Stimulated activated CD4-positive, alpha-beta T cell treated with anti-CD3 and anti-CD28 coated beads, TNF-alpha, amount 100 ng/mL, for 48 hours (primary cell): ENCODE data around the gene C3.
"Not testable (repeated sequence)": the region's sequence is repeated elsewhere in the genome, so short reads cannot be mapped to it uniquely, and the experiment has no call there.

Source experiments
- DNase-seq, 3 donors: peaks; one replicate each; pipeline ENCODE4 v3.0.0-alpha.2; 2020; ENCODE audit warnings: low read depth in 3 of 3

C3 gene

DNA sequence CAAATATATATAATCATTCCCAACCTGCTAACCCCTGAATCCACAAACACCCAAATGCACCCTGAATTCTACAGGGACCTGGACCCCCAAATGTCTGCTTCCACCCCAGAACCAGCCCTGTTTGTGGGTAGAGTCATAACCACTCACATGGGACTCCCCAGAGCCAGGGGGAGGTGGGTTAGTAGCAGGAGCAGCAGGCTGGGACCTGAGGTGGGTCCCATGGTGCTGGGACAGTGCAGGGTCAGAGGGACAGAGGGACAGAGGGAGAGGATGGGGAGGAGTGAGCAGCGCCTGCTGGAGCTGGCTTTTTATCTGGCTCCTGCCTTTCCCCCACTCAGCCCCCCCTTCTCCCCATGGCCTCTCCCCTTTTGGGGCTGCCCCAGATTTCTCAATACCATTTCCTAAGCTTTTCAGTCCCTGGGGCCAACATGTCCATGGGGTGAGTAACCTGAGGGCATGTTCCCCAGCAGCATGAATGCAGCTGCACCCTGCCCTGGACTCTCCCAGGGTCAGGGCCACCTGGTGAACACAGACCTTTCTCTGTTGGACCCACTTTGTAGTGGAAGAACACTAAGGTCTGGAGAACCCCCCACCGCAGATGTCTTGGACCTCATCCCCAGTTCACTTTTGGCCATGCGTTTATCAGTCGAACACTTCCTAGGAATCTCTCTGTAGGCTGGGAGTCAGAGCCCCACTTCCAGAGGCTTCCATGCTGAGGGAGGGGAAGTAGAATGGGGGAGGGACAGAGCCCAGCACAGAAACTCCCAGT, at the start of gene C3:
C3 (minus strand) TSS at position 282 of the 769 bp plus-strand sequence; CDS start at position 221, 61 bp downstream.
- DNase-seq, result no peak

DNA sequence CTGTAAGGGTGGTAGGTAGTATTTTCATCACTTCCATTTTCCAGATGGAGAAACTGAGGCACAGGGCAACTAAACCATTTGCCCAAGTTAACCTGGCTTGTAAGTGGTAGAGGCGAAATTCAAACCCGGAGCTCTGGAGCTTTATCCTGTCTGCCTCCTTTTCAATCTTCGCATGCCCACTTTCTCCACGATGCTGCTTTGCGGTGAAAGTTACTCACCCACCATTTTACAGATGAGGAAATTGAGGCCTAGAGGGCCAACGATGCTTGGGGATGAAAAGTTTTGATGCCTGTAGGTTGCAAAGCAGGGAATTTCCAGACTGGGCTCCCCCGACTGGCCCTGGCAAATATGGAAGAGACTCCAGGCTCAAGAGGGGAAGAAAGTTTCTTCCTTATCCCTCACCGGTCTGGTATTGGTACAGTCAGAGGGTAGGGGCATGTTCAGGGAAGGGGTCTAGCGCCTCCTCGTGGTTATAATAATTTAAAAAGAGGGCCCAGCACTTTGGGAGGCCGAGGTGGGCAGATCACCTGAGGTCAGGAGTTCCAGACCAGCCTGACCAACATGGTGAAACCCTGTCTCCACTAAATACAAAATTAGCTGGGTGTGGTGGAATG, 48.7 kb upstream of the C3 start:
- no peak for DNase-seq

DNA sequence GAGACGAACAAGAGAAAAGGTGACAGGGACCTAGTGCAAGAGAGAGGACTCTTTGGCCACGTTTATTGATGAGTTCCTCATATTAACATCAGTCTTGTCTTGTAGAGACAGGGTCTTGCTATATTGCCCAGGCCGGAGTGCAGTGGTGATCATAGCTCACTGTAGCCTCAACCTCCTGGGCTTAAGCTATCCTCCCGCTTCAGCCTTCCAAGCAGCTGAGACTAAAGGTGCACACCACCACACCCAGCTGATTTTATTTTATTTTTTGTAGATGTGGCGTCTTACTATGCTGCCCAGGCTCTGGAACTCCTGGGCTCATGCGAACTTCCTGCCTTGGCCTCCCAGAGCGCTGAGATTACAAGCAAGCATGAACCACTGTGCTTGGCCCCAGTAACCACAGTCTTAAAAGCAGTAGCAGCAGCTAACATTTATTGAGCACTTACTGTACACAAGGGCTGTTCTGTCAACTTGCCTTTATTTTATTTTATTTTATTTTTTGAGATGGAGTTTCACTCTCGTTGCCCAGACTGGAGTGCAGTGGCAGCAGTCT, 47.9 kb upstream of the C3 start:
- DNase-seq, result no peak

- peak; percentile 84 to 93 (median 92) for DNase-seq
Observed at GRCh38 chr19:6767357-6768235, 47.1 kb upstream of the C3 start, which contains the start of gene SH2D3A. Gene SH2D3A, minus strand, starts transcription at chr19:6767435. Its CDS starts 3,687 bp downstream, at chr19:6763748.

DNA sequence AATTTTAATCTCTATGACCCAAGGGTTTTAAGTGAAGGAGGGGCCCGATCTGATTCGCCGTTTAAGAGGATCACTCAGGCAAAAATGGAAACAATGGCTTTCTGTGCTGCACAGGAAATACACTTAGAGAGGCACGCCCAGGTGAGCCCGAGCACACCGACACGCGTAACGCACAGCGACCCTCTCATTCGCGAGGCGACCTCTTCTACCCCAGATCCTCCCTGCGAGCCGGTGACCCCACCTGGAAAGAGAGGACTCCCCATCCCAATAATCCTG, 46.6 kb upstream of the C3 start:
- no peak for DNase-seq

GRCh38 chr19:6766357-6767080, 46.1 kb upstream of the C3 start:
- DNase-seq, result no peak

DNA sequence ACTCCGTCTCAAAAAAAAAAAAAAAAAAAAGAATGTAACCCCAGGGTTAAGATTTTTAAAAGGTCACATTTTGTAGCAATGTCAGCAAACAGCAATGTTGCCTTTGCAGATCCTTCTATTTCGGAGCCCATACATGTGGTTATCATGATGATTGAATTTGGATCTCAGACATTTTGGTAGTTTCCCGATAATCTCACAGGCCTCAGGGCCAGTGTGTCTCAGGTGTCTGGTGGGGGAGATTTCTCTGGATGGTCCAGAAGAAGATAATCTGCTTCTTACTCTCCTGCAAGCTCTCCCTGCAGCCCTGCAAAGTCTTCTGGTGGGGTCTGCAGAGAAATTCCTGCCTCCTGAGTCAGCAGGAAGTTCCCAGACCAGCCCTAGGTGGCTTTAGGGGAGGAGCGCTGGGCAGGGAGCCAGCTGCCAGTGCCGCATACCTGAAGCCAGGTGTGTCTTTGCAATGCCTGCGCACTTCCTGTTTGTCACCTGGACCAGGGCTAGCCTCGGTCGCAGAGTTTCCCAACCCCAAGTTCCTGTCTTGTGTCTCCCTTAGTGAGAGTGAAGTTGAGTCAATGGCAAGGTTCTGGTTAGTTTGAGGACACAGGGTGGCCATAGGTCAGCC, 45.4 kb upstream of the C3 start:
- no peak for DNase-seq

- DNase-seq, result not testable (repeated sequence)
Observed at GRCh38 chr19:6762253-6762797, 41.9 kb upstream of the C3 start.

- no peak for DNase-seq
Observed at GRCh38 chr19:6761053-6761676, 40.7 kb upstream of the C3 start.

DNA sequence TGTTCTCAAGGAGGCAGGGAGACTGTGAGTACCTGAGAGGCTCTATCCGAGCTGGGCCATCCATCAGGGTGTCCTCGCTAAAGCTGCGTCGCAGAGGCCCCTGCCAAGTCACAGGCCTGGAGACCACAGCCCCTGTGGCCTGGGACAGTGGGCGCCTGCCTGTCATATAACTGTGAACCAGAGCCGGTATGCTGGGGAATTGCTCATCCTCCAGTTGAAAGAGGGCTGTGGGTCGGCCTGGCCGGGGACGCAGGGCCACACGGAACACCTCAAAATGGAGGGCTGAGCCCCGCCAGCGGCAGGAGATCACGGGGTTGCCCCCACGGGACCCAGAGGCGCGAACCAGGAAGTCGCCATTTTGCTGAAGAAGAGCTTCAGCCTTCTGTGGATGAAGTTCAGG, 40.2 kb upstream of the C3 start:
- DNase-seq, result no peak

- DNase-seq, result no peak
Observed at GRCh38 chr19:6754653-6755463, 34.4 kb upstream of the C3 start.

DNA sequence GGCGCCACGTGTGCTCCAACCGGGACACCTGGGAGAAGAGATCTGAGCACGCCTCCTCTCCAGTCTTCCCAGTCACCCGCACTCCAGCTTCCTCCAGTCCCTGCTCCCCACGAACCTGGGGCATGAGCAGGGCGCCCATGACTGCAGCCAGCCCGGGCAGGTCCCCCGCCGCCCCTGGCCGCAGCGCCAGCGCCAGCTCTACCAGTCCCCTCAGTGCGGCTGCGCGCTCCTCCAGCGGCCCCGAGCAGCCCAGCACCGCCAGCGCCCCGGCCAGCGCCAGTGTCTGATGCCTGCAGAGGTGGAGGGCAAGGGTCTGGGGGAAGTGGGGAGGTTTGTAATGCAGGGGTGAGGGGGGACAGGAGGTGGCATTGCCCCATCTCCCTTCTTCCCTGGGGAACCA, 33.7 kb upstream of the C3 start:
- DNase-seq, result no peak

DNA sequence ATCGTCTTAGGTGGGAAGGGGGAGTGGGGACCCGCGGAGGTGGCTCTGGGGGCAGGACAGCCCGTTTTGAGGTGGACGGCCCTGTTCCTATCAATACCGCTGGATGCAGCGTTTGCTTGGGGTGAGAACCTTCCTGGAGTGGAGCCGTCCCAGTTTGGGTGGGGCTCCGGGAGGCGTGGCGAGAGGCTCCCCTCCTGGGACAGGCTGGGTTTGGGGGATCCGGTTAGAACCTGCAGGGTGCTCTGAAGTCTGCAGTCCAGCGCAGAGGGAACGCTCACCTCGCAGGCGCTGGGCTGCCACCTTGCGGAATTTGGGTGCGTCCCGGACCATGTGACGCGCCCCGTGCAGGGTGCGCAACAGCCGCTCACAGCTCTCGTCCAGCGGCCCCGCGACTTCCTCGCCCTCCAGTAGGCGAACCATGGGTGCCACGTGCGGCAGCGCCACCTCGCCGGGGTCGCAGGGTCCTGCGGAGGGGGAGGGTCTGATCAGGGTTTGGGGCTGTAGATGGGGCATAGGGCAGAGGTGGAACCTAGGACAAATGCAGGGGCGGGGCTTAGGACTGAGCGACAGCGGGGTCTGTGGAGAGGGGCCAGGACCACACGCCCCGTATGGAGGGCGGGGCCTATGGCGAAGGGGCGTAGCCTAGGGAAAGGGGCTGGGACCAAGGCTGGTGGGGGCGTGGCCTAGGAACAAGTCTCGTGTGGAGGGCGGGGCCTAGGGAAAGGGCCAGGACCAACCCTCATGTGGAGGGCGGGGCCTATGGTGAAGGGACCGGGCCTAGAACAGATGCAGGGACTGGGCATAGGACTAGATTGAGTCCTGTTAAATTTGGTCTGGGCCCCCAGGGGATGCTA, 33.0 kb upstream of the C3 start:
- DNase-seq, result peak; percentile 78 to 93 (median 83)

DNA sequence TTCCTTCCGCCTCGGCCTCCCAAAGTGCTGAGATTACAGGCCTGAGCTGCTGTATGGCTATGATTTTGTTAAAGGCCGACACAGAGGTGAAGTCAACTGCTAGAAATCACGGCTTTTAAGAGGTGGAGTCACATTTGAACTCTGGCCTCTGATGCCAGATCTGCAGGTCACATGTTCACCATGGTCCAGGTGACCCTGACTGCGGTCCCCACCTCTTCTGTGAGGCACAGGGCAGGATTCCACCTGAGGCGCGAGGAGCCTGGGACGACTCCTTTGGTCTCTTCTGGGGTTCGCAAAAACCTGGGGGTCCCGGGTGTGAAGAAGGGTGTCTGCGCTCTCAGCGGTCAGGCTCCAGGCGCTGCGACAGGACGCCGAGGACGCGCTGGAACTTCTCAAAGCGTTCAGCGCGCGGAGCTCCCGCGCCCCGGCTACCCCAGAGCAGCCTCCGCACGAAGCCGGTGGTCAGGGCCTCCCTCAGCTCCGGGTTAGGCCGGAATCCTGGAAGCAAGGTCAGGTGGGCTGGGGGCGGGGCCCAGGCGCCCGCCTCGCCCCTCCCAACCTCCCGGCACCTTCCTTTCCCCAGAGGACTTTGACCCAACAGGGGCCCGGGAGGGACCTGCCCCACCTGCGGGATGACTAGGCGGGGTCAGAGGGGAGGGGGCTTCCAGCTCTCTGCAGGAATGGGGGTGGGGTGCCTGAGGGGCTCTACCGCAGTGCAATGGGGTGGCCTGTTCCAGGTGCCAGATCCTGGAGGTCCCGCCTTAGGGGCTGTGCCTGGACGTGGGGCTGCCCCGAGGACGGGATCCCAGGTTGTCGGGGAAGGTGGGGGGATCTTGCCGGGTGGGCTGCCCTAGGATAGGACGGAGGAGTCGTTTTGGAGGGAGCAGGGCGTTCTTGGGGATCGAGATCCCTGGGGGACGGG, 32.1 kb upstream of the C3 start:
- no peak for DNase-seq

DNA sequence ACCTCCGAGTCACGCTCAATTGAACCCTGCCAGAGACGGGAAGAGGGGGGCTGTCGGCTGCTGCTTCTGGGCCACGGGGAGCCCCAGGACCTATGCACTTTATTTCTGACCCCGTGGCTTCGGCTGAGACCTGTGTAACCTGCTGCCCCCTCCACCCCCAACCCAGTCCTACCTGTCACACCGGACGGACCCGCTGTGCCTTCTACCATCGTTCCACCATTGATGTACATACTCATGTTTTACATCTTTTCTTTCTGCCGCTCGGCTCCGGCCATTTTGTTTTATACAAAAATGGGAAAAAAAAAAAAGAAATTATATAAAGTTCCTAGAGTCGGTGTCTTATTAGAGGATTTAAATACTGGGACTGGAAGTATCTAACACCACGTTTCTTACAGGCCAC, 30.7 kb upstream of the C3 start:
- DNase-seq, result no peak

- DNase-seq, result no peak
Observed at GRCh38 chr19:6750062-6750461, 29.6 kb upstream of the C3 start.

GRCh38 chr19:6748543-6748942, 28.1 kb upstream of the C3 start:
- DNase-seq, result not testable (repeated sequence)

- no peak for DNase-seq
Observed at GRCh38 chr19:6745965-6746364, 25.5 kb upstream of the C3 start.
